ENCODE measurements around the gene ZAR1L.

ZAR1L gene

DNA sequence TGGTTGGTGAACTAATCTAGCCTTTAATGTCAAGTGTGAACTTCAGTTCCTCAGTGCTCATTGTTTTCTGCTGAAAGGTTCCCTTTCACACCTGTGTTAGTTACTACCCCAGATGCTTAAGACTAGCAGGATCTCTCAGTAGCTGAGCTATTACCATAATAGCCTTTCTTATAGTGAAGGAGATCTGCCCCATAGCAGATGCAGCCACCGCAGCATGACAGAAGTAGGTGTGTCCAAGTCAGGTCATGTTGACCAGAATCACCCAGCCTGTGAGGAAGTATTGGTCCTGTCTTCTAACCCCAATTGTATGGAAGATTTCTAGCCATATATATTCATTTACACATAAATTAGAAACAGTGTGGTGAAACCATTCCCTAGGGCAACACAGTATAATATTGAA is 37.3 kb downstream of the ZAR1L start:
- no peak overlapping the region for H3K4me3 ChIP-seq (ENCODE audit: low read depth, low read length)
- DNase-seq (ENCODE audit: low read depth) = no peak
- TF ChIP-seq MYC (IDR thresholded peaks at IDR 0.05; ENCODE audit: low read depth, low read length) (no peak), POLR2A (IDR thresholded peaks at IDR 0.05; ENCODE audit: extremely low read depth, insufficient read length) (no peak)
- TF ChIP-seq, protein P1, sequence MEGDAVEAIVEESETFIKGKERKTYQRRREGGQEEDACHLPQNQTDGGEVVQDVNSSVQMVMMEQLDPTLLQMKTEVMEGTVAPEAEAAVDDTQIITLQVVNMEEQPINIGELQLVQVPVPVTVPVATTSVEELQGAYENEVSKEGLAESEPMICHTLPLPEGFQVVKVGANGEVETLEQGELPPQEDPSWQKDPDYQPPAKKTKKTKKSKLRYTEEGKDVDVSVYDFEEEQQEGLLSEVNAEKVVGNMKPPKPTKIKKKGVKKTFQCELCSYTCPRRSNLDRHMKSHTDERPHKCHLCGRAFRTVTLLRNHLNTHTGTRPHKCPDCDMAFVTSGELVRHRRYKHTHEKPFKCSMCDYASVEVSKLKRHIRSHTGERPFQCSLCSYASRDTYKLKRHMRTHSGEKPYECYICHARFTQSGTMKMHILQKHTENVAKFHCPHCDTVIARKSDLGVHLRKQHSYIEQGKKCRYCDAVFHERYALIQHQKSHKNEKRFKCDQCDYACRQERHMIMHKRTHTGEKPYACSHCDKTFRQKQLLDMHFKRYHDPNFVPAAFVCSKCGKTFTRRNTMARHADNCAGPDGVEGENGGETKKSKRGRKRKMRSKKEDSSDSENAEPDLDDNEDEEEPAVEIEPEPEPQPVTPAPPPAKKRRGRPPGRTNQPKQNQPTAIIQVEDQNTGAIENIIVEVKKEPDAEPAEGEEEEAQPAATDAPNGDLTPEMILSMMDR (IDR thresholded peaks at IDR 0.05; ENCODE audit: low read depth, low read length) = no peak
- TF ChIP-seq, protein P2, sequence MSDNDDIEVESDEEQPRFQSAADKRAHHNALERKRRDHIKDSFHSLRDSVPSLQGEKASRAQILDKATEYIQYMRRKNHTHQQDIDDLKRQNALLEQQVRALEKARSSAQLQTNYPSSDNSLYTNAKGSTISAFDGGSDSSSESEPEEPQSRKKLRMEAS (IDR thresholded peaks at IDR 0.05; ENCODE audit: low read depth, low read length) = no peak

DNA sequence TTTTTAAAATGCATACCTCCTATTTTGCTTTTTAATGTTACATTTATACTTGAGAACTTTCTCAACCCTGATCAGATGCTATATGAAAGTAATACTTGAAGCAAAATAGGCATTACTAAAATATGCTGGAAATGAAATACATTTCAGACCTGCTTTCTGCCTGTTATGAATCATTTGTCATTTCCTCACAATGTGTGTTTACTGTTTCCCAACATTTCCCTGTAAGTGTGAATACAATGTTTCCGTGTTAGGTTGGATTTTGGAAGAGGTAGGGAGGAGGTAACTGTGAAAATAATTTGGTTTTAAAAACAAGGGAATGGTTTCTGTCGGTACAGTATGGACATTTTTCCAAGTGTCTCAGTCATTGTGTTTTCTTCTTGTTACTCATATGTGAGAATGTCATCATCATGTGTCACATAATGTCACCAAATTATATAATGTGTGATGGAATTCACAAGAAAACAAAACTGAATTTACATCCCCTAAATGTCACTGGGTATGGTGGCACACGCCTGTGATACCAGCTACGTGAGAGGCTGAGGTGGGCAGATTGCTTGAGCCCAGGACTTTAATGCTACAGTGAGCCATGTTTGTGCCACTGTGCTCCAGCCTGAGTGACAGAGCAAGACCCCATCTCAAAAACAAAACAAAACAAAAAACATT is 43.0 kb downstream of the ZAR1L start:
- no peak for TF ChIP-seq POLR2A (IDR thresholded peaks at IDR 0.05; ENCODE audit: extremely low read depth, insufficient read length)
- no peak for TF ChIP-seq MYC (IDR thresholded peaks at IDR 0.05; ENCODE audit: low read depth, low read length)
- TF ChIP-seq, protein P2 (IDR thresholded peaks at IDR 0.05; ENCODE audit: low read depth, low read length) = no peak
- TF ChIP-seq, protein P1 (IDR thresholded peaks at IDR 0.05; ENCODE audit: low read depth, low read length) = no peak
- no peak overlapping the region for H3K4me3 ChIP-seq (ENCODE audit: low read depth, low read length)
- no peak for DNase-seq (ENCODE audit: low read depth)

DNA sequence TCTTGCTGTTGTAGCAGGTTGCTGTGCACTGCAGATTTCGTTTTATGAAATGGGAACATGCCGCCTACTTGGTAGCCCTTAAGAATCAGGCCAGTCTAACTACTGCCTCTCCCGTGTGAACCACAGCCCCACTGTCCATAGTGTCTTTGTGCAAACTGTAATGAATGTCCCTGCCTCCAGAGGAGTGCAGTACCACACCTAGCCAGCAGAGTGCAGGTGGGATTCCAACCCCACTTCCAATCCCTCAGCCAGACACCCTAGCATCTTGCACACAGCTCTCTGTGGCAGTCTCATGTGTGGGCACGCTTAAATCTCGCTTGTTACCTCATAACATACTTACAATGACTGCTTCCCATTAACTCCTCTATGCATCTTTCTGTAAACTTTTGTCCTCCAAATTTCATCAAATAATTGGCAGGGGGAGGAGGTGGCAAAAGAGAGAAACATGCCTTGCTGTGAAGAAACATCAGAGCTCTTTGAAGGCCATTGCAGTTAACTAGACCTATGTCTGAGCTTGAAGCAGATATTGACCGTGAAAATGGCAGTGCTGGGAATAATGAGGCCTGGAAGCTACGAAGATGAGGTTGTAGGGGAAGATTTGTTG is 47.2 kb downstream of the ZAR1L start:
- no peak for DNase-seq (ENCODE audit: low read depth)
- TF ChIP-seq MYC (IDR thresholded peaks at IDR 0.05; ENCODE audit: low read depth, low read length) (no peak), POLR2A (IDR thresholded peaks at IDR 0.05; ENCODE audit: extremely low read depth, insufficient read length) (no peak)
- TF ChIP-seq, protein P2 (IDR thresholded peaks at IDR 0.05; ENCODE audit: low read depth, low read length) = no peak
- TF ChIP-seq, protein P1 (IDR thresholded peaks at IDR 0.05; ENCODE audit: low read depth, low read length) = peak; percentile 30
- H3K4me3 ChIP-seq (ENCODE audit: low read depth, low read length) = no peak overlapping the region

DNA sequence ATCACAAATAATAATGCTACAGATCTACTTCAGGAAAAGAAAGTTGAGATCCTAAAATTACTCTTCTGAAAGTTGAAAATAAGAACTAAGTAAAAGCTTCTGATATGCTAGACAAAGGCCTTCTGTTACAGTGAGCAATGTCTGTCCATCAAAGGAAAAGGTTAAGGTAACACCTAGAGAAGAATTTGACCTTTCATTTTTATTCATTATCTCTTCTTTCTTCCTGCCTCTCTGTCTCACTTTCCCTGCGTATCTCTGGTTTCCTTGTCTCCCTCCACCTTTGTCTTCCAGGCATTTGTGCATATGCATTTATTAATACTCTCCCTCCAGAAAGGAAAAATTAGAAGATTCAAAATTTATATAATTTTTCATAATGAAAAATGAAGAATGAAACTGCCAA is 49.0 kb downstream of the ZAR1L start:
- TF ChIP-seq, protein P2 (IDR thresholded peaks at IDR 0.05; ENCODE audit: low read depth, low read length) = no peak
- TF ChIP-seq POLR2A (IDR thresholded peaks at IDR 0.05; ENCODE audit: extremely low read depth, insufficient read length) = no peak
- TF ChIP-seq, protein P1 (IDR thresholded peaks at IDR 0.05; ENCODE audit: low read depth, low read length) = no peak
- TF ChIP-seq MYC (IDR thresholded peaks at IDR 0.05; ENCODE audit: low read depth, low read length) = no peak
- H3K4me3 ChIP-seq (ENCODE audit: low read depth, low read length) = no peak overlapping the region
- no peak for DNase-seq (ENCODE audit: low read depth)

DNA sequence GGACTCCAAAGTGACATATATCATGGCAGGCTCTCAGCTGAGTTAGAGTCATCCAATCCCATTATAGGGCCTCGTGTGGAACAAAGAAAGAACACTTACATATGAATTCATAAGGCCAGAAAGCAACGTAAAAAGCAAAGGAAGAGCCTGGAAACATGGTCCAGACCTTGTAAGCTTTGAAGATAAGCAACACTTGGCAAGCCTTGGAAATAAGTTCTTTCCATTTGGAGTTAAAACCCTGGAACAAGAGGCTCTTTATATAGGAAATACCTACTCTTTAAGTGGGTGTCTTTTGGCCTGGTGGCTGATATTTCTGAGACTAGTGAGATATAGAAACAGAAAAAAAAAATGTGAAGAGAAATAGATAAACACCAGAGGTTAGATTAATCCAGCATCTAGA is 49.4 kb downstream of the ZAR1L start:
- TF ChIP-seq, protein P1 (IDR thresholded peaks at IDR 0.05; ENCODE audit: low read depth, low read length) = no peak
- TF ChIP-seq MYC (IDR thresholded peaks at IDR 0.05; ENCODE audit: low read depth, low read length) = no peak
- DNase-seq (ENCODE audit: low read depth) = no peak
- H3K4me3 ChIP-seq (ENCODE audit: low read depth, low read length) = no peak overlapping the region
